ENCODE results near the gene HPN.

HPN gene

GRCh38 chr19:35015270-35015953, 26.1 kb upstream of the HPN start:
- Histone ChIP-seq H3K36me3 (ENCODE audit: low read length) (no peaks in the 10 kb centered on the region), H3K4me2 (ENCODE audit: low read depth, low read length, poor library complexity, severe bottlenecking) (no peak overlapping the region), H3K9me2 (replicated peaks; ENCODE audit: insufficient read depth, low read length) (no peaks in the 10 kb centered on the region), H3K79me2 (ENCODE audit: insufficient read depth, low read length) (no peaks in the 10 kb centered on the region), H3F3A (ENCODE audit: insufficient read depth) (no peaks in the 10 kb centered on the region), H3K4me3 (ENCODE audit: insufficient read depth, low read length, poor library complexity, severe bottlenecking) (no peak overlapping the region), H3K27me3 (ENCODE audit: low read length) (no peaks in the 10 kb centered on the region), H3K9me3 (ENCODE audit: insufficient read depth, low read length) (no peaks in the 10 kb centered on the region), H4K20me1 (ENCODE audit: low read depth, low read length) (no peaks in the 10 kb centered on the region), H2AFZ (ENCODE audit: low read depth, low read length, severe bottlenecking) (no peak overlapping the region), H3K9ac (ENCODE audit: low read length) (no peak overlapping the region), H3K27ac (ENCODE audit: low read depth, low read length) (no peak overlapping the region)
- TF ChIP-seq CTCF (IDR thresholded peaks at IDR 0.05; ENCODE audit: insufficient read depth, low read length, poor library complexity, severe bottlenecking), result no peak
- TF ChIP-seq EZH2phosphoT487 (conservative IDR thresholded peaks at IDR 0.05; ENCODE audit: low read length), result no peak

GRCh38 chr19:35015954-35016351, 25.6 kb upstream of the HPN start:
- Histone ChIP-seq H3K27ac (ENCODE audit: low read depth, low read length) (no peak overlapping the region), H3K9ac (ENCODE audit: low read length) (no peak overlapping the region), H3F3A (ENCODE audit: insufficient read depth) (no peaks in the 10 kb centered on the region), H3K9me3 (ENCODE audit: insufficient read depth, low read length) (no peaks in the 10 kb centered on the region), H3K4me3 (ENCODE audit: insufficient read depth, low read length, poor library complexity, severe bottlenecking) (no peak overlapping the region), H3K27me3 (ENCODE audit: low read length) (no peaks in the 10 kb centered on the region), H3K36me3 (ENCODE audit: low read length) (no peaks in the 10 kb centered on the region), H3K4me2 (ENCODE audit: low read depth, low read length, poor library complexity, severe bottlenecking) (no peak overlapping the region), H3K9me2 (replicated peaks; ENCODE audit: insufficient read depth, low read length) (no peaks in the 10 kb centered on the region), H3K79me2 (ENCODE audit: insufficient read depth, low read length) (no peaks in the 10 kb centered on the region), H2AFZ (ENCODE audit: low read depth, low read length, severe bottlenecking) (no peak overlapping the region), H4K20me1 (ENCODE audit: low read depth, low read length) (no peaks in the 10 kb centered on the region)
- TF ChIP-seq EZH2phosphoT487 (conservative IDR thresholded peaks at IDR 0.05; ENCODE audit: low read length) (no peak), CTCF (IDR thresholded peaks at IDR 0.05; ENCODE audit: insufficient read depth, low read length, poor library complexity, severe bottlenecking) (no peak)

DNA sequence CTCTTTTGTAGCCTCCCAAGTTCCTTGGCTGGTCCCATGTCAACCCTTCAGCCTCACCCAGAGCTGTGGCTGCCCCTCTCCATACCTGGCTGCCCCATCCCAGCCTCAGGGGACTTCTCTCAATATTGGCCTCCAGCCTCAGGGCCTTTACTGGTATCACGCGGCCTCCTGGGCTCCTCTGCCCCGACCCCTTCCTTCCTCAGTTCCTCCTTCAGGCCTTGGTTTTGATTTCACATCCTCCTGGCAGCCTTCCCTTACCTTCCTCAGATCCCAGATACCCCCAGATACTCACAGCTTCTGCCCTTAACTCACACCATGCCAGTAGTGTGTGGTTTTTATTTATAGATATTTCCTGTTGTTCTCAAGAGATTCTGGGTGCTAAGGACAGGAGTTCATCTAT, 24.0 kb upstream of the HPN start:
- H3K27ac ChIP-seq (ENCODE audit: low read depth, low read length), result no peak overlapping the region
- H3K79me2 ChIP-seq (ENCODE audit: insufficient read depth, low read length), result no peaks in the 10 kb centered on the region
- TF ChIP-seq EZH2phosphoT487 (conservative IDR thresholded peaks at IDR 0.05; ENCODE audit: low read length) (no peak), CTCF (IDR thresholded peaks at IDR 0.05; ENCODE audit: insufficient read depth, low read length, poor library complexity, severe bottlenecking) (no peak)
- H3K4me2 ChIP-seq (ENCODE audit: low read depth, low read length, poor library complexity, severe bottlenecking), result no peak overlapping the region
- H3K36me3 ChIP-seq (ENCODE audit: low read length), result no peaks in the 10 kb centered on the region
- no peaks in the 10 kb centered on the region for H3K9me2 ChIP-seq (replicated peaks; ENCODE audit: insufficient read depth, low read length)
- H3K9me3 ChIP-seq (ENCODE audit: insufficient read depth, low read length), result no peaks in the 10 kb centered on the region
- no peaks in the 10 kb centered on the region for H3K27me3 ChIP-seq (ENCODE audit: low read length)
- H4K20me1 ChIP-seq (ENCODE audit: low read depth, low read length), result no peaks in the 10 kb centered on the region
- H2AFZ ChIP-seq (ENCODE audit: low read depth, low read length, severe bottlenecking), result no peak overlapping the region
- H3K9ac ChIP-seq (ENCODE audit: low read length), result no peak overlapping the region
- no peak overlapping the region for H3K4me3 ChIP-seq (ENCODE audit: insufficient read depth, low read length, poor library complexity, severe bottlenecking)
- H3F3A ChIP-seq (ENCODE audit: insufficient read depth), result no peaks in the 10 kb centered on the region

Measured in SU-DHL-6 (cell line).